ENCODE data around the gene CDAN1. TPM values are rescaled to one million over a fixed set of nuclear protein-coding genes. Genes with fewer than 3 reads are reported as not detected.

The CDAN1 gene
- total and polyA plus RNA-seq, 2 donors (not counting 3 experiments of a cell fraction or from before 2014, with no cell fraction given), result 7.2 to 23.4 TPM

DNA sequence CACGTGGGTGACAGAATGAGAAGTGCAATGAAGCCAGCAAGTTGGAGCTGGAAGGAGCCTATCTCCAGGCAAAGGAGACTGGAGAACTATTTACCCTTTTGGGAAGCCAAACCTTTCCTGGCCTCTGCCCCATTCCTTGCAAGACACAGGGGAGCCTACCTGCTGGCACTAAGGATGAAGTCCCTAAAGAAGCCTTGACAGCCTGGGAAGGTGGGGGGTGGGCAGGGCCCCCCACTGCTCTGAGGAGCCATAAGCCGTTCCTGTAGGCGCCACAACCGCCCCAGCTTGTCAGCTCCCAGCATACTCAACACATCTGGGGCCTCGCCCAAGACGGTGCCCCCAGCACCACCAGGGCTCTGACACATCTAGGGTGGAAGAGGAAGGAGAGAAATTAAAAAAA, 5.5 kb downstream of the CDAN1 start:
- FAIRE-seq, result no peak

More for the DNA sequence above, 5.5 kb downstream of the CDAN1 start:
- no peaks in the 10 kb centered on the region for H3K9me1 ChIP-seq (replicated peaks; ENCODE audit: control insufficient read depth, extremely low read depth, insufficient read depth, low read length)
- no TSS peak for BruUV-seq (replicated peaks)
- POLR2A ChIA-PET, result no interaction called here
- no peaks in the 10 kb centered on the region for H4K20me1 ChIP-seq (replicated peaks; ENCODE audit: control insufficient read depth, extremely low read depth, insufficient read depth, low read length)
- no peaks in the 10 kb centered on the region for H3K9me3 ChIP-seq (replicated peaks; ENCODE audit: control insufficient read depth, insufficient read depth, low read length)
- no peak overlapping the region for H2AFZ ChIP-seq (ENCODE audit: low read depth, low read length)
- dilution Hi-C loops (cut with MboI; ENCODE audit: extremely low pct_ligation_motif_present, low sequenced_read_pairs), result no loop called here
- TF ChIP-seq EZH2 (IDR thresholded peaks at IDR 0.05; ENCODE audit: borderline replicate concordance, low read depth, low read length, severe bottlenecking) (no peak), POLR2A (IDR thresholded peaks at IDR 0.05; ENCODE audit: low read depth, low read length) (no peak), FOS (IDR thresholded peaks at IDR 0.05; ENCODE audit: borderline replicate concordance, insufficient read depth, low read length) (no peak), JUN (IDR thresholded peaks at IDR 0.05; ENCODE audit: borderline replicate concordance, insufficient read depth, insufficient read length, low read depth) (no peak), POLR2AphosphoS5 (IDR thresholded peaks at IDR 0.05; ENCODE audit: insufficient read depth, low read depth, low read length) (no peak), MYC (IDR thresholded peaks at IDR 0.05; ENCODE audit: low read depth, low read length) (no peak), GATA2 (IDR thresholded peaks at IDR 0.05; ENCODE audit: insufficient read depth, insufficient read length, low read depth, low read length) (no peak)
- TF ChIP-seq, protein P1, sequence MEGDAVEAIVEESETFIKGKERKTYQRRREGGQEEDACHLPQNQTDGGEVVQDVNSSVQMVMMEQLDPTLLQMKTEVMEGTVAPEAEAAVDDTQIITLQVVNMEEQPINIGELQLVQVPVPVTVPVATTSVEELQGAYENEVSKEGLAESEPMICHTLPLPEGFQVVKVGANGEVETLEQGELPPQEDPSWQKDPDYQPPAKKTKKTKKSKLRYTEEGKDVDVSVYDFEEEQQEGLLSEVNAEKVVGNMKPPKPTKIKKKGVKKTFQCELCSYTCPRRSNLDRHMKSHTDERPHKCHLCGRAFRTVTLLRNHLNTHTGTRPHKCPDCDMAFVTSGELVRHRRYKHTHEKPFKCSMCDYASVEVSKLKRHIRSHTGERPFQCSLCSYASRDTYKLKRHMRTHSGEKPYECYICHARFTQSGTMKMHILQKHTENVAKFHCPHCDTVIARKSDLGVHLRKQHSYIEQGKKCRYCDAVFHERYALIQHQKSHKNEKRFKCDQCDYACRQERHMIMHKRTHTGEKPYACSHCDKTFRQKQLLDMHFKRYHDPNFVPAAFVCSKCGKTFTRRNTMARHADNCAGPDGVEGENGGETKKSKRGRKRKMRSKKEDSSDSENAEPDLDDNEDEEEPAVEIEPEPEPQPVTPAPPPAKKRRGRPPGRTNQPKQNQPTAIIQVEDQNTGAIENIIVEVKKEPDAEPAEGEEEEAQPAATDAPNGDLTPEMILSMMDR (IDR thresholded peaks at IDR 0.05; ENCODE audit: extremely low read depth in 1 of 2, insufficient read depth in 1 of 2, low read depth in 1 of 2, low read length in 2 of 2), result no peak
- TF ChIP-seq, protein P2, sequence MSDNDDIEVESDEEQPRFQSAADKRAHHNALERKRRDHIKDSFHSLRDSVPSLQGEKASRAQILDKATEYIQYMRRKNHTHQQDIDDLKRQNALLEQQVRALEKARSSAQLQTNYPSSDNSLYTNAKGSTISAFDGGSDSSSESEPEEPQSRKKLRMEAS (IDR thresholded peaks at IDR 0.05; ENCODE audit: insufficient read depth, insufficient read length), result no peak
- no peak overlapping the region for H3K4me3 ChIP-seq (replicated peaks in 1 of 3; ENCODE audit: insufficient read depth in 1 of 3, low read depth in 1 of 3, low read length in 3 of 3)
- peaks cover 6% of the 10 kb centered on the region for H3K4me1 ChIP-seq (ENCODE audit: control insufficient read depth, extremely low read depth, insufficient read depth, low read length)
- peaks cover 13 to 60% of the 10 kb centered on the region in 2 experiments for H3K36me3 ChIP-seq (ENCODE audit: control insufficient read depth in 2 of 2, extremely low read depth in 1 of 2, insufficient read depth in 2 of 2, low read length in 2 of 2)
- no peak overlapping the region for H3K4me2 ChIP-seq (ENCODE audit: insufficient read depth, low read length)
- DNase-seq (ENCODE audit: low read depth, low spot score), result no peak
- peaks cover 9% of the 10 kb centered on the region for H3K79me2 ChIP-seq (ENCODE audit: control insufficient read depth, insufficient read depth, low read length)
- H3K9ac ChIP-seq (replicated peaks; ENCODE audit: extremely low read depth, insufficient read depth, low read length), result no peak overlapping the region
- H3K27ac ChIP-seq (ENCODE audit: insufficient read depth, low read depth, low read length), result no peak overlapping the region
- CTCF ChIA-PET, result interaction anchor here (1.0 to 5.5 kb wide), 2 partner anchors 8 to 195 kb away, joined by 4 to 30 read pairs; no protein-coding TSS in a partner anchor
- intact Hi-C loops (cut with micrococcal nuclease), result no loop called here
- no peaks in the 10 kb centered on the region for H3K27me3 ChIP-seq (ENCODE audit: control insufficient read depth in 2 of 2, insufficient read depth in 2 of 2, low read length in 2 of 2)
